HG03196 (cell line): ENCODE measurements around the gene FXYD3.

ENCODE experiments used
- ATAC-seq: cut with Tn5 transposase; IDR thresholded peaks from one replicate; pipeline ENCODE4 v1.9.1; 2021; ENCODE audit not compliant: unreplicated experiment

FXYD3 gene

GRCh38 chr19:35157431-35157830 is 41.8 kb downstream of the FXYD3 start:
- ATAC-seq = no peak

- no peak for ATAC-seq
These were observed 44.0 kb downstream of the FXYD3 start for GRCh38 chr19:35159606-35160005.

- ATAC-seq = no peak
These were observed 45.2 kb downstream of the FXYD3 start for GRCh38 chr19:35160629-35161433.

- no peak for ATAC-seq
These were observed 45.8 kb downstream of the FXYD3 start for GRCh38 chr19:35161434-35161743.

- no peak for ATAC-seq
These were observed 47.1 kb downstream of the FXYD3 start for GRCh38 chr19:35162471-35163326.

- no peak for ATAC-seq
These were observed 48.8 kb downstream of the FXYD3 start for GRCh38 chr19:35164418-35164817.

GRCh38 chr19:35165200-35166058 is 49.8 kb downstream of the FXYD3 start:
- ATAC-seq = no peak

GRCh38 chr19:35166100-35167063 is 50.8 kb downstream of the FXYD3 start:
- ATAC-seq = no peak

GRCh38 chr19:35167251-35168119 is 51.9 kb downstream of the FXYD3 start:
- ATAC-seq = no peak

- ATAC-seq = no peak
These were observed 52.6 kb downstream of the FXYD3 start for GRCh38 chr19:35168196-35168595.

- no peak for ATAC-seq
These were observed 53.8 kb downstream of the FXYD3 start for GRCh38 chr19:35169221-35169995.

GRCh38 chr19:35170359-35171061 is 54.9 kb downstream of the FXYD3 start:
- ATAC-seq = no peak

GRCh38 chr19:35171730-35172129 is 56.1 kb downstream of the FXYD3 start:
- ATAC-seq = no peak
